Esophagus squamous epithelium (tissue), 4 donors: ENCODE measurements around the gene MTMR3.

Experiments used
- POLR2A ChIP-seq, 4 donors: fragments of 450-650 bp; IDR thresholded peaks; one replicate each; pipeline ENCODE4 v1.6.1; 2017; ENCODE audit warnings: antibody characterized with exemption in 4 of 4, mild to moderate bottlenecking in 4 of 4, moderate library complexity in 3 of 4
- TF ChIP-seq, protein P1 (sequence below), 6 experiments: fragments of 450-650 bp in 4 of 6; fragments of 200-600 bp in 2 of 6; sonication (generic) in 2 of 6; IDR thresholded peaks; one replicate each; pipeline ENCODE4 v1.5.1; 2016 to 2019; ENCODE audit warnings: antibody characterized with exemption in 6 of 6, mild to moderate bottlenecking in 4 of 6, moderate library complexity in 4 of 6

DNA sequence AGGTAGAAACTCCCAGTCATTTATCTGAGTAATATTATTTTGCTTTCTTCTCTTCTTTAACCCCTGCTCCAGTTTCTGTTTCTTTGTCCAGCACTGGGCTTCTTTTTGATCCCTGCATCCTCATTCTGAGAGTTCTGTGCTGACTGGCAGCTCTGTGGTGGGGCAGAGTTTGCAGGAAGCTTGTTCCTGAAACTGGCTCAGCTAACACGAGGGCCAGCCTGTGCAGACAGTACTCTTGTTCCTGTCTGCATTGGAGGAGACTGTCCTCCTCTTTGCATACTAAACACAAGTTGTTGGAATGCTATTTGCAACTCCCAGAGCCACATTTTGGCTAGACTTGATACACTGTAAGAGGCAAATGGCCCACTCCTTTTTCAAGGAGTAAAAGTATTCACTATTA, 104.2 kb downstream of the MTMR3 start:
- TF ChIP-seq, protein P1, sequence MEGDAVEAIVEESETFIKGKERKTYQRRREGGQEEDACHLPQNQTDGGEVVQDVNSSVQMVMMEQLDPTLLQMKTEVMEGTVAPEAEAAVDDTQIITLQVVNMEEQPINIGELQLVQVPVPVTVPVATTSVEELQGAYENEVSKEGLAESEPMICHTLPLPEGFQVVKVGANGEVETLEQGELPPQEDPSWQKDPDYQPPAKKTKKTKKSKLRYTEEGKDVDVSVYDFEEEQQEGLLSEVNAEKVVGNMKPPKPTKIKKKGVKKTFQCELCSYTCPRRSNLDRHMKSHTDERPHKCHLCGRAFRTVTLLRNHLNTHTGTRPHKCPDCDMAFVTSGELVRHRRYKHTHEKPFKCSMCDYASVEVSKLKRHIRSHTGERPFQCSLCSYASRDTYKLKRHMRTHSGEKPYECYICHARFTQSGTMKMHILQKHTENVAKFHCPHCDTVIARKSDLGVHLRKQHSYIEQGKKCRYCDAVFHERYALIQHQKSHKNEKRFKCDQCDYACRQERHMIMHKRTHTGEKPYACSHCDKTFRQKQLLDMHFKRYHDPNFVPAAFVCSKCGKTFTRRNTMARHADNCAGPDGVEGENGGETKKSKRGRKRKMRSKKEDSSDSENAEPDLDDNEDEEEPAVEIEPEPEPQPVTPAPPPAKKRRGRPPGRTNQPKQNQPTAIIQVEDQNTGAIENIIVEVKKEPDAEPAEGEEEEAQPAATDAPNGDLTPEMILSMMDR (IDR thresholded peaks at IDR 0.05), result no peak
- no peak for TF ChIP-seq POLR2A (IDR thresholded peaks at IDR 0.05)
